Left colon (tissue), 2 donors: ENCODE measurements around the gene ABCG1. TPM values are rescaled to one million over a fixed set of nuclear protein-coding genes. Genes with fewer than 3 reads are reported as not detected.

Experiments
- ATAC-seq: fragments of 200-7000 bp; cut with Tn5 transposase; one replicate; pipeline ENCODE4 v1.9.1; 2020; ENCODE audit warnings: mild to moderate bottlenecking, moderate library complexity
- DNase-seq, 2 donors: peaks; one replicate each; pipeline ENCODE4 v3.0.0-alpha.2; 2020
- intact Hi-C, 2 donors: fragments of 100-400 bp; cut with DNase I in 1 of 2; cut with micrococcal nuclease in 1 of 2; formaldehyde crosslinking; loops; one replicate each; pipeline versions ENCODE4 v1.11.2 to v1.14.0; 2022; cut with DNase I, micrococcal nuclease
- total RNA-seq, 2 donors: library from RNA; stranded (reverse); fragmentation: NEBNext Ultra II Directional; extraction: Animal tissue kit (Norgen Biotek cat#: 25700); gene quantifications; one replicate each; pipeline ENCODE4 v1.2.1, GENCODE V29; 2021
- donor health status: DM: no; HTN: no; CAD: no.
- donor health status: DM: yes; HTN: yes; CAD: no.

Gene ABCG1
- total RNA-seq, 2 donors from 2014 or later = 17.0 to 86.9 TPM

GRCh38 chr21:42319851-42320572 lies 101.1 kb downstream of the ABCG1 start:
- intact Hi-C loops = no loop called here
- ATAC-seq (peak; percentile 32), DNase-seq (peak; percentile 62 to 65)

- ATAC-seq (no peak), DNase-seq (peak in 1 of 2 donors; percentile 25)
- intact Hi-C loops = no loop called here
Measured at GRCh38 chr21:42320791-42321190, 101.9 kb downstream of the ABCG1 start.

- ATAC-seq (no peak), DNase-seq (no peak)
- intact Hi-C loops = no loop called here
Measured at GRCh38 chr21:42321231-42321630, 102.3 kb downstream of the ABCG1 start.

- ATAC-seq = no peak
- intact Hi-C loops = no loop called here
- no peak for DNase-seq
Measured at GRCh38 chr21:42321845-42322244, 102.9 kb downstream of the ABCG1 start.

- DNase-seq (no peak), ATAC-seq (no peak)
- intact Hi-C loops = no loop called here
Measured at GRCh38 chr21:42324896-42325295, 106.0 kb downstream of the ABCG1 start.

- peak; percentile 31 for ATAC-seq
- peak in 1 of 2 donors; percentile 19 for DNase-seq
- intact Hi-C loops = no loop called here
Measured at GRCh38 chr21:42330380-42331371, 111.7 kb downstream of the ABCG1 start.

GRCh38 chr21:42331660-42332059 lies 112.7 kb downstream of the ABCG1 start:
- intact Hi-C loops = no loop called here
- no peak for DNase-seq

GRCh38 chr21:42332557-42333317 lies 113.8 kb downstream of the ABCG1 start:
- DNase-seq (peak; percentile 45 to 63), ATAC-seq (peak; percentile 79)
- intact Hi-C loops = no loop called here

More at GRCh38 chr21:42331660-42332059, 112.7 kb downstream of the ABCG1 start:
- no peak for ATAC-seq

GRCh38 chr21:42336054-42336453 lies 117.1 kb downstream of the ABCG1 start:
- ATAC-seq (no peak), DNase-seq (peak in 1 of 2 donors; percentile 8)
- intact Hi-C loops = no loop called here

- no peak for DNase-seq
- intact Hi-C loops = no loop called here
- ATAC-seq = no peak
Measured at GRCh38 chr21:42337276-42337675, 118.3 kb downstream of the ABCG1 start.

GRCh38 chr21:42337830-42338728 lies 119.1 kb downstream of the ABCG1 start:
- intact Hi-C loops = no loop called here
- DNase-seq (peak; percentile 78 to 91), ATAC-seq (peak; percentile 72)

- DNase-seq = peak in 1 of 2 donors; percentile 8
Measured at GRCh38 chr21:42338729-42339715, 120.1 kb downstream of the ABCG1 start.

GRCh38 chr21:42340187-42341050 lies 121.5 kb downstream of the ABCG1 start:
- intact Hi-C loops = no loop called here
- DNase-seq = peak in 1 of 2 donors; percentile 12
- no peak for ATAC-seq

More at GRCh38 chr21:42338729-42339715, 120.1 kb downstream of the ABCG1 start:
- intact Hi-C loops = no loop called here
- ATAC-seq = no peak

GRCh38 chr21:42341776-42342542 lies 123.0 kb downstream of the ABCG1 start:
- ATAC-seq (peak; percentile 61), DNase-seq (peak in 1 of 2 donors; percentile 29)
- intact Hi-C loops = no loop called here

- intact Hi-C loops = no loop called here
- peak in 1 of 2 donors; percentile 20 for DNase-seq
- no peak for ATAC-seq
Measured at GRCh38 chr21:42343101-42343500, 124.2 kb downstream of the ABCG1 start.
